Central memory CD8-positive, alpha-beta T cell (primary cell): ENCODE results near the gene ADCY2.

Source experiments
- ATAC-seq: fragments of 150-1000 bp; cut with Tn5 transposase; replicated peaks from 2 replicates; pipeline ENCODE4 v1.10.0; 2022; ENCODE audit warnings: mild to moderate bottlenecking, moderate FRiP score, moderate number of reproducible peaks; ENCODE audit not compliant: poor library complexity, severe bottlenecking; ENCODE audit errors: extremely low read depth
- DNase-seq, 2 donors: peaks; one replicate each; pipeline ENCODE4 v3.0.0; 2021; ENCODE audit warnings: low spot score in 2 of 2
- H3K27ac Mint-ChIP-seq: one replicate; pipeline ENCODE4 v1.8.0; 2022; ENCODE audit warnings: low read depth, mild to moderate bottlenecking, moderate library complexity, mixed read lengths
- H3K27me3 Mint-ChIP-seq: one replicate; pipeline ENCODE4 v1.8.0; 2022; ENCODE audit warnings: mixed read lengths
- H3K36me3 Mint-ChIP-seq: one replicate; pipeline ENCODE4 v1.8.0; 2022; ENCODE audit warnings: mild to moderate bottlenecking, moderate library complexity, mixed read lengths; ENCODE audit not compliant: insufficient read depth
- H3K4me1 Mint-ChIP-seq: one replicate; pipeline ENCODE4 v1.8.0; 2022; ENCODE audit warnings: mixed read lengths
- H3K4me3 Mint-ChIP-seq: one replicate; pipeline ENCODE4 v1.8.0; 2022; ENCODE audit warnings: mild to moderate bottlenecking, moderate library complexity, mixed read lengths
- H3K9me3 Mint-ChIP-seq: one replicate; pipeline ENCODE4 v1.8.0; 2022; ENCODE audit warnings: mixed read lengths

Gene ADCY2

DNA sequence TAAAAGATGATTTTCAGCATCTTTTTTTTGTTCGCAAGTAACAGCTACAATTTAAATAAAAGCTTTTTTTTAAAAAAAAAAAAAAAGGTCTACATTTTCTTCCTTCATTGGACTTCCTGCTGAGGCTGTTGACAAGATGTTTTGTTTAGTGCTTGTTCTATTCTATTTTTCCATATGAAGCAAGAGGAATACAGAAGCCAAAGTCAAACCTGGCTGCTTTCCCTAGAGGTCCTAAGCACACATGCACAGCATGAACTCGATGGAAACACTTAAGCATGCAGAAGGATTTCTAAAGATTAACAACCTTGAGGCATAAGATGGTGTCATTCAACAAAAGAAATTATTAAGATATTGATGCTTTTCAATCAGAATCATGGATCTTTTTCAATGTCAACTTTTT, 105.1 kb downstream of the ADCY2 start:
- Mint-ChIP-seq H3K9me3 (peaks cover 10% of the 10 kb centered on the region), H3K4me1 (no peaks in the 10 kb centered on the region), H3K27me3 (no peaks in the 10 kb centered on the region), H3K4me3 (no peak overlapping the region), H3K36me3 (no peaks in the 10 kb centered on the region), H3K27ac (no peak overlapping the region)
- no peak for DNase-seq
- no peak for ATAC-seq

GRCh38 chr5:7503564-7503963, 107.6 kb downstream of the ADCY2 start:
- H3K9me3 Mint-ChIP-seq = peaks cover 15% of the 10 kb centered on the region
- no peak overlapping the region for H3K4me3 Mint-ChIP-seq
- H3K36me3 Mint-ChIP-seq = no peaks in the 10 kb centered on the region
- no peak for ATAC-seq
- no peaks in the 10 kb centered on the region for H3K27me3 Mint-ChIP-seq
- DNase-seq = no peak
- H3K27ac Mint-ChIP-seq = no peak overlapping the region
- no peaks in the 10 kb centered on the region for H3K4me1 Mint-ChIP-seq

- H3K27me3 Mint-ChIP-seq = no peaks in the 10 kb centered on the region
- H3K4me3 Mint-ChIP-seq = no peak overlapping the region
- DNase-seq (no peak), ATAC-seq (no peak)
- H3K9me3 Mint-ChIP-seq = peaks cover 16% of the 10 kb centered on the region
- no peak overlapping the region for H3K27ac Mint-ChIP-seq
- H3K36me3 Mint-ChIP-seq = no peaks in the 10 kb centered on the region
- no peaks in the 10 kb centered on the region for H3K4me1 Mint-ChIP-seq
Observed at GRCh38 chr5:7515284-7515914, 119.5 kb downstream of the ADCY2 start.

GRCh38 chr5:7516253-7516652, 120.3 kb downstream of the ADCY2 start:
- peaks cover 20% of the 10 kb centered on the region for H3K9me3 Mint-ChIP-seq
- H3K27me3 Mint-ChIP-seq = no peaks in the 10 kb centered on the region
- H3K36me3 Mint-ChIP-seq = no peaks in the 10 kb centered on the region
- H3K27ac Mint-ChIP-seq = no peak overlapping the region
- H3K4me1 Mint-ChIP-seq = no peaks in the 10 kb centered on the region
- no peak for DNase-seq
- H3K4me3 Mint-ChIP-seq = no peak overlapping the region
- no peak for ATAC-seq

DNA sequence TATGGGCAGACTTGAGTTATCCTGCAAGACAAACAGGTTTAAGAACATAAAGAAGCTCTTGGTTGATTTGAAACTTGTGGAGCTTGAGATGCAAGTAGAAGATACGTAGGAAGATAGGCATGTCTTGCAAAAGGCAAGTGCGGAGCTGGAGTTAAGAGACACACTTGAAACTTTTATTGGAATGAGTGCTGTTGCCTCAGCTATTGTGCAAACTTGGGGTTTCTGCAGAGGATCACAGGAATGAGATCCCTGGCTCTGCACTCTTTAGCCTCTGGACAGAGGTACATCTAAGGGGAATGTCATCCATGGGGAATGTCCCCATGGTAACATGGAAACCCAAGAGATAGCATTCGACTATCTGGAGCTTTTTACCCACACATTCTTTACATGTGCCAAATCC, 121.1 kb downstream of the ADCY2 start:
- H3K36me3 Mint-ChIP-seq = no peaks in the 10 kb centered on the region
- H3K4me1 Mint-ChIP-seq = no peaks in the 10 kb centered on the region
- no peak for ATAC-seq
- DNase-seq = no peak
- no peaks in the 10 kb centered on the region for H3K27me3 Mint-ChIP-seq
- H3K4me3 Mint-ChIP-seq = no peak overlapping the region
- H3K9me3 Mint-ChIP-seq = peaks cover 20% of the 10 kb centered on the region
- no peak overlapping the region for H3K27ac Mint-ChIP-seq

DNA sequence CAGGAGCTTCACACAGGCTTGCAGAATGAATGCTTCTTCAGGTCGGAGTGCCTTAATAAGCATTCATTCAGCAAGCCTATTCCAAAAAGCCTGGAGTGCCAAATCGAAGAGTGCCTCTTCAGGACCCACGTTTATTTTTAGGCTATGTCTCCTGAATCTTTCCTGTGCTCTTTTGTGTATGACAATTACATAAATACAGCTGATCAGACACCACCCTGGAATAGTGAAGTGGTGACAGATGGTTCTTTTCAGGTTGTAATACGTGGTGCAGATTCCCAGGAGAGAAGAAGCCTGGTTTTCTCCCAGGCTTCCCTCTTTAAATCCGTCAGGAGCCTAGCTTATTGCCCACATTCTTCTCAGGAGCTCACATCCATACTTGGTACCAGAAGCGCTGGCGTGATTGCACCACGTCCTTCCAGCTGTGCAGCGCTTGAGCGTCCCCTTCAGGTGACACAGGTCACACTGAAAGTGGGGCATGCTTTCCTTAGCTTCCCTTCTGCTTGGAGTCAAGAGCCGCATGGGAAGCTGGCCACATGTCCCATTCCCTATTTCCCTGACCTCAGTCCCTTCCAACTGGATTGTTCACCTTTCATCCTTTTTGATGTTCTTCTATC, 123.1 kb downstream of the ADCY2 start:
- no peak overlapping the region for H3K27ac Mint-ChIP-seq
- H3K4me1 Mint-ChIP-seq = no peaks in the 10 kb centered on the region
- no peaks in the 10 kb centered on the region for H3K27me3 Mint-ChIP-seq
- ATAC-seq = no peak
- H3K4me3 Mint-ChIP-seq = no peak overlapping the region
- peaks cover 20% of the 10 kb centered on the region for H3K9me3 Mint-ChIP-seq
- H3K36me3 Mint-ChIP-seq = no peaks in the 10 kb centered on the region
- no peak for DNase-seq

DNA sequence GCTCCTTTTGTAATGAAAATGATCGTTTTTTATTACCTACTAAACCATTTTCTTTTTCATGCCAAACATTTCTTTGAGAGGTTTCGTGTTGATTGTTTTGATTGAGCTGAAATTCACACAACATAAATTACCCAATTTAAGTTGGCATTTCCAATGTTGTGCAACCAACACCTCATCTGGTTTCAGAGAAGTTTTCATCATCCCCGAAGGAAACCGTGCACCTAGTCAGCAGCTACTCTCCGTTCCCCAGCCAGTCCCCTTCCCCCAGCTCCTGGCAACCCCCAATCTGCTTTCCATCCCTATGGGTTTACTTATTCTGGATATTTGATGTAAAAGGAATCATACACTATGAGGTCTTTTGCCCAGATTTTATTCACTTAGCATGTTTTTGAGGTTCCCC, 123.6 kb downstream of the ADCY2 start:
- Mint-ChIP-seq H3K9me3 (peaks cover 25% of the 10 kb centered on the region), H3K27me3 (no peaks in the 10 kb centered on the region), H3K4me3 (no peak overlapping the region), H3K27ac (no peak overlapping the region), H3K36me3 (no peaks in the 10 kb centered on the region), H3K4me1 (no peaks in the 10 kb centered on the region)
- no peak for DNase-seq
- ATAC-seq = no peak

GRCh38 chr5:7529880-7530279, 133.9 kb downstream of the ADCY2 start:
- Mint-ChIP-seq H3K9me3 (peaks cover 11% of the 10 kb centered on the region), H3K4me1 (no peaks in the 10 kb centered on the region), H3K36me3 (no peaks in the 10 kb centered on the region), H3K4me3 (no peak overlapping the region), H3K27ac (no peak overlapping the region), H3K27me3 (no peaks in the 10 kb centered on the region)
- DNase-seq = no peak
- ATAC-seq = no peak

DNA sequence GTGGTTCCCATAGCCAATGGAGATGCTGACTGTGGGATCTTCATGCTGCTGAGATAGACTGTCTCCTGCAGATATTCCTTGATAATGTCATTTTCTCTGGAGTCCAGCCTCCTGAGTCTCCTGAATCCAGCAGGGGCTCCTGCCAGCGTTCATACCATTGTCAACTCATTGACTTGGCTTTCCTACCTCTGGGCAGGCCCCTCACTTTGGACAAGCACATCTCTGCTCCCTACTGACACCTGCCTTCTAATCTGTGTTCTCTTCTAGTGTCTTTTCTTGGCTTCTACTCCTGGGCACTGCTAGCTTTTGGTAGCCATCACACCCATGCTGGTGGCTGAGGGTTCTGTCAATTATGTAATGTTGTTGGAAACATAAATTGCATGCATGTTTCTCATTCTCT, 138.0 kb downstream of the ADCY2 start:
- ATAC-seq (no peak), DNase-seq (no peak)
- no peaks in the 10 kb centered on the region for H3K27me3 Mint-ChIP-seq
- H3K4me3 Mint-ChIP-seq = no peak overlapping the region
- H3K27ac Mint-ChIP-seq = no peak overlapping the region
- no peaks in the 10 kb centered on the region for H3K4me1 Mint-ChIP-seq
- peaks cover 10% of the 10 kb centered on the region for H3K9me3 Mint-ChIP-seq
- no peaks in the 10 kb centered on the region for H3K36me3 Mint-ChIP-seq

- Mint-ChIP-seq H3K27ac (no peak overlapping the region), H3K9me3 (peaks cover 10% of the 10 kb centered on the region), H3K4me3 (no peak overlapping the region), H3K27me3 (no peaks in the 10 kb centered on the region), H3K36me3 (no peaks in the 10 kb centered on the region), H3K4me1 (no peaks in the 10 kb centered on the region)
- ATAC-seq = no peak
- DNase-seq = no peak
Observed at GRCh38 chr5:7534505-7534904, 138.6 kb downstream of the ADCY2 start.

DNA sequence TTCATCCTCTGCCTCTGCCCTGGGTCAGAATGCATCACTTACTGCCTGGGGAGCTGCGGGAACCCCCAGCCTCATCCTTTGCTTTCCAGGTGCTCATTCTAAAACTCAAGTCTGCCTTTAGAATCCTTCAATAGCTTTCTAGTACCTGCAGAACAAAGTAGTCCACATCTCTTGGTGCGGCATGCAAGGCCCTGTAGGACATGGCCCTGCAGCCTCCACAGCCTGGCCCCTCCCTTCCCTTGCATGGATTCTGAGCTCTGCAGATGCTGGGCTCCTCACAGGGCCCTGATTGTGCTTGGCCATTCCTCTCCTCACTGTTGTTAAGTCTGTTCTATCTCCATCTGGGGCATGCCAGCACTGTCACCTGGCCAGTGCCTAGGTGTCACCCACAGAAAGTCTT, 141.6 kb downstream of the ADCY2 start:
- ATAC-seq (no peak), DNase-seq (no peak)
- Mint-ChIP-seq H3K36me3 (no peaks in the 10 kb centered on the region), H3K27ac (no peak overlapping the region), H3K4me3 (no peak overlapping the region), H3K9me3 (peaks cover 10% of the 10 kb centered on the region), H3K4me1 (no peaks in the 10 kb centered on the region), H3K27me3 (no peaks in the 10 kb centered on the region)

DNA sequence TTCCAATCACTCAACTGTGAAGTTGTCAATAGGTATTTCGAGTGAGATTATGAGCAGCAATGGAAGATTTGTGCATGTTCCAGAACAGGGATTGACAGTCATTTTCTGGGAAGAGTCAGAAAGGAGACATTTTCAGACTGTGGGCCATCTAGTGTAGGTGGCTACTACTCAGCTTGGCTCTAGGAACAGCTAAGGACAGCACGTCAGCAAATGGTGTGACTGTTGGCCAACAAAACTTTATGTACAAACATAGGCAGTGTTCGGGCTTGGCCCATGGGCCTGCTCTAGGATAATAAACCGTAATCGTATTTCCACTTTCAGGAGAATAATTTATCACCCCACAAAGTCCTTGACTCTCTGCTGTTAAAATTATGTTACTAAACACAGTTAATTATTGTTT, 143.6 kb downstream of the ADCY2 start:
- no peak overlapping the region for H3K27ac Mint-ChIP-seq
- no peaks in the 10 kb centered on the region for H3K4me1 Mint-ChIP-seq
- DNase-seq (no peak), ATAC-seq (no peak)
- peaks cover 15% of the 10 kb centered on the region for H3K9me3 Mint-ChIP-seq
- no peaks in the 10 kb centered on the region for H3K36me3 Mint-ChIP-seq
- H3K4me3 Mint-ChIP-seq = no peak overlapping the region
- H3K27me3 Mint-ChIP-seq = no peaks in the 10 kb centered on the region

DNA sequence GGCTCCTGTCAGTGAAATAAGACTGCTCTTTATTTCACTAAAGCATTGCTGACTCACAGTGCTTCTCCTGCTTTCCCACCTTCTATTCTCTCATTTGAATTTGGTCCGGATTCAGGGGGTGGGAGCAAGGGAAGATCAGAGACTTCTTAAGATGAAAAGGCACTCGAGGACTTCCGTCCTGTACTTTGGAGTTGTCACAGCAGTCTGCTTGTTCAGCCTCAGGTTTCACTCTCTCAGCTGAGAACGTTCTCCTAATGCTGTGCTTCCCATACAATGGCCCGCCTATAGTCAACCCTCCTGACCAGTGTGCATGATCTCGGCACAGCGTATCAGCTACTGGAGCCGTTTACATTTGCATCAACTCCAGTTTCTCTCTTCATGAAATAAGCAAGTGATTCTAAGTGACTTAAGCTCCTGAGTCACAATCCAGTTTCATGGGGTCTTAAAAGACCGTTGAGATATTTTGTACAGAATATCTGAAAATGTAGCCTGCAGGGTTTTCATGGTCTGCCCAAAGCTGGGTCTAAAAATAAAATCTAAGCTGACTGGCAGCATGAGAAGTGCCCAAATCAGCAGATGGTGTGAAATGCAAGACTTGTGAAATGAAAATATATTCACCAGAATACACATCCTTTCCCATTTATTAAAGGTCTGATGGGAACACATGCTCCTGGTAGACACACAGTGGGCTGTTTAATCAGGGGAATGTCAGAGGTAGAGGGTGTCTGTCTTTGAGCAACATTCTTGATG, 145.0 kb downstream of the ADCY2 start:
- Mint-ChIP-seq H3K4me1 (no peaks in the 10 kb centered on the region), H3K36me3 (no peaks in the 10 kb centered on the region), H3K27ac (no peak overlapping the region), H3K27me3 (no peaks in the 10 kb centered on the region), H3K9me3 (peaks cover 17% of the 10 kb centered on the region), H3K4me3 (no peak overlapping the region)
- DNase-seq (no peak), ATAC-seq (no peak)
